Activated CD8-positive, alpha-beta memory T cell treated with anti-CD3 and anti-CD28 coated beads for 36 hours (primary cell): Measurements from ENCODE around the gene ANOS1. TPM values are rescaled to one million over a fixed set of nuclear protein-coding genes. Genes with fewer than 3 reads are reported as not detected.

Experiments used
- CTCF ChIA-PET: fragments of 350-600 bp; sonication (Branson Sonifier 250); formaldehyde crosslinking; loops from one replicate; lab custom pipeline; 2021; ENCODE audit warnings: antibody characterized with exemption; lab: Charles Lee
- POLR2A ChIA-PET: fragments of 350-600 bp; sonication (Branson Sonifier 250); formaldehyde crosslinking; loops from one replicate; lab custom pipeline; 2021; ENCODE audit warnings: antibody characterized with exemption; lab: Charles Lee
- total RNA-seq, 2 experiments: library from RNA; stranded (reverse); gene quantifications; one replicate each; pipeline ENCODE4 v1.2.3, GENCODE V29; 2021

ANOS1 gene
- total RNA-seq, 2 experiments from 2014 or later = not detected

- ChIA-PET CTCF (no interaction called here), POLR2A (no interaction called here)
Observed at GRCh38 chrX:8721536-8721935, 10.4 kb downstream of the ANOS1 start.

GRCh38 chrX:8720136-8720535, 11.8 kb downstream of the ANOS1 start:
- ChIA-PET CTCF (no interaction called here), POLR2A (no interaction called here)

- ChIA-PET CTCF (no interaction called here), POLR2A (no interaction called here)
Observed at GRCh38 chrX:8717354-8717753, 14.6 kb downstream of the ANOS1 start.

GRCh38 chrX:8714164-8714563, 17.8 kb downstream of the ANOS1 start:
- CTCF ChIA-PET = no interaction called here
- POLR2A ChIA-PET = no interaction called here

GRCh38 chrX:8711401-8711800, 20.5 kb downstream of the ANOS1 start:
- ChIA-PET POLR2A (no interaction called here), CTCF (no interaction called here)

- ChIA-PET POLR2A (no interaction called here), CTCF (no interaction called here)
Observed at GRCh38 chrX:8704184-8704583, 27.8 kb downstream of the ANOS1 start.

GRCh38 chrX:8692871-8693270, 39.1 kb downstream of the ANOS1 start:
- CTCF ChIA-PET = no interaction called here

GRCh38 chrX:8689473-8689872, 42.5 kb downstream of the ANOS1 start:
- CTCF ChIA-PET = no interaction called here
- POLR2A ChIA-PET = no interaction called here

More at GRCh38 chrX:8692871-8693270, 39.1 kb downstream of the ANOS1 start:
- POLR2A ChIA-PET = no interaction called here

GRCh38 chrX:8688776-8689175, 43.2 kb downstream of the ANOS1 start:
- ChIA-PET CTCF (no interaction called here), POLR2A (no interaction called here)

- POLR2A ChIA-PET = no interaction called here
- CTCF ChIA-PET = interaction anchor here (0.6 kb wide), 1 partner anchor 43 kb away, joined by 4 read pairs; no protein-coding TSS in a partner anchor
Observed at GRCh38 chrX:8684201-8684965, 47.6 kb downstream of the ANOS1 start.

- POLR2A ChIA-PET = no interaction called here
- CTCF ChIA-PET = no interaction called here
Observed at GRCh38 chrX:8683687-8684086, 48.2 kb downstream of the ANOS1 start.

- POLR2A ChIA-PET = no interaction called here
- CTCF ChIA-PET = no interaction called here
Observed at GRCh38 chrX:8679550-8679949, 52.4 kb downstream of the ANOS1 start.

GRCh38 chrX:8675006-8675630, 56.8 kb downstream of the ANOS1 start:
- ChIA-PET CTCF (no interaction called here), POLR2A (no interaction called here)

GRCh38 chrX:8673201-8673600, 58.7 kb downstream of the ANOS1 start:
- ChIA-PET CTCF (no interaction called here), POLR2A (no interaction called here)

- ChIA-PET POLR2A (no interaction called here), CTCF (no interaction called here)
Observed at GRCh38 chrX:8672176-8672575, 59.8 kb downstream of the ANOS1 start.

GRCh38 chrX:8668813-8669212, 63.1 kb downstream of the ANOS1 start:
- POLR2A ChIA-PET = no interaction called here

GRCh38 chrX:8663325-8663724, 68.6 kb downstream of the ANOS1 start:
- ChIA-PET CTCF (no interaction called here), POLR2A (no interaction called here)

More at GRCh38 chrX:8668813-8669212, 63.1 kb downstream of the ANOS1 start:
- CTCF ChIA-PET = no interaction called here

GRCh38 chrX:8657883-8658282, 74.1 kb downstream of the ANOS1 start:
- ChIA-PET CTCF (no interaction called here), POLR2A (no interaction called here)

- CTCF ChIA-PET = no interaction called here
- POLR2A ChIA-PET = no interaction called here
Observed at GRCh38 chrX:8653956-8654355, 78.0 kb downstream of the ANOS1 start.

- CTCF ChIA-PET = no interaction called here
- POLR2A ChIA-PET = no interaction called here
Observed at GRCh38 chrX:8649969-8650368, 82.0 kb downstream of the ANOS1 start.

- ChIA-PET CTCF (no interaction called here), POLR2A (no interaction called here)
Observed at GRCh38 chrX:8647176-8647575, 84.8 kb downstream of the ANOS1 start.
